GM18505 (cell line): ENCODE results near the gene CCNY.

Experiments used
- ATAC-seq: cut with Tn5 transposase; IDR thresholded peaks from one replicate; pipeline ENCODE4 v1.9.1; 2021; ENCODE audit not compliant: unreplicated experiment
- POLR2A ChIP-seq: IDR thresholded peaks from 4 replicates; pipeline ENCODE4 v1.6.1; 2011; ENCODE audit warnings: borderline replicate concordance; ENCODE audit not compliant: insufficient read depth, insufficient read length; ENCODE audit errors: extremely low read depth

Gene CCNY

GRCh38 chr10:35423505-35424306 is 87.4 kb downstream of the CCNY start:
- no peak for ATAC-seq
- TF ChIP-seq POLR2A, result no peak

GRCh38 chr10:35424680-35425285 is 88.5 kb downstream of the CCNY start:
- no peak for TF ChIP-seq POLR2A
- no peak for ATAC-seq

- TF ChIP-seq POLR2A, result no peak
- no peak for ATAC-seq
Measured at GRCh38 chr10:35425595-35425994, 89.3 kb downstream of the CCNY start.

GRCh38 chr10:35426657-35427056 is 90.3 kb downstream of the CCNY start:
- no peak for ATAC-seq
- TF ChIP-seq POLR2A, result no peak

- ATAC-seq, result no peak
- no peak for TF ChIP-seq POLR2A
Measured at GRCh38 chr10:35427543-35427942, 91.2 kb downstream of the CCNY start.

- ATAC-seq, result no peak
- no peak for TF ChIP-seq POLR2A
Measured at GRCh38 chr10:35428521-35428920, 92.2 kb downstream of the CCNY start.

- no peak for TF ChIP-seq POLR2A
- no peak for ATAC-seq
Measured at GRCh38 chr10:35432781-35433338, 96.6 kb downstream of the CCNY start.

GRCh38 chr10:35433851-35434426 is 97.6 kb downstream of the CCNY start:
- TF ChIP-seq POLR2A, result no peak
- ATAC-seq, result no peak

- no peak for ATAC-seq
- no peak for TF ChIP-seq POLR2A
Measured at GRCh38 chr10:35434533-35434932, 98.2 kb downstream of the CCNY start.

- ATAC-seq, result no peak
- TF ChIP-seq POLR2A, result no peak
Measured at GRCh38 chr10:35435824-35436223, 99.5 kb downstream of the CCNY start.

- no peak for ATAC-seq
- no peak for TF ChIP-seq POLR2A
Measured at GRCh38 chr10:35437829-35438228, 101.5 kb downstream of the CCNY start.

GRCh38 chr10:35438718-35439571 is 102.6 kb downstream of the CCNY start:
- TF ChIP-seq POLR2A, result no peak
- no peak for ATAC-seq

- no peak for TF ChIP-seq POLR2A
- no peak for ATAC-seq
Measured at GRCh38 chr10:35440016-35440415, 103.7 kb downstream of the CCNY start.

GRCh38 chr10:35442028-35442427 is 105.7 kb downstream of the CCNY start:
- TF ChIP-seq POLR2A, result no peak
- no peak for ATAC-seq

- ATAC-seq, result no peak
- TF ChIP-seq POLR2A, result no peak
Measured at GRCh38 chr10:35442592-35442991, 106.3 kb downstream of the CCNY start.
